ENCODE results near the gene MBNL1.

Gene MBNL1

DNA sequence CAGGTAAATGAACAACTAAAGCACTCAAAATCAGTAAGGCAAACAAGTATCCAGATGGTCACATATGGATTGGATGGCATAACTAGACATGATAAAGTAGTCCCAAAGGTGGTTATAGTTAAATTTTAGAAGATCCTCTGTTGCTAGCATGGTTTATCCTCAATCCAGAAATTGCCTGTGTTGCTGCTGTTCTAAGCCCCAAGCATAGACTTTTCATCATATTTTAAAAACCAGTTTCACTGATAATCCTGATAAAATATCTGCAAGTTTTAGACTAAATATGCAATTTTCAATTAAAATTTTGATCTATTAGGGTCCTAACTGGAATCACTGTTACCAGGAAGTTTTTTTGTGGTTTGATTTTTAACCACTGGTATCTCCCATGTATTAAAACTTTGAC, 35.4 kb downstream of the MBNL1 start:
- DNase-seq (ENCODE audit: extremely low read depth, low read depth) = no peak
- TF ChIP-seq, protein P1, sequence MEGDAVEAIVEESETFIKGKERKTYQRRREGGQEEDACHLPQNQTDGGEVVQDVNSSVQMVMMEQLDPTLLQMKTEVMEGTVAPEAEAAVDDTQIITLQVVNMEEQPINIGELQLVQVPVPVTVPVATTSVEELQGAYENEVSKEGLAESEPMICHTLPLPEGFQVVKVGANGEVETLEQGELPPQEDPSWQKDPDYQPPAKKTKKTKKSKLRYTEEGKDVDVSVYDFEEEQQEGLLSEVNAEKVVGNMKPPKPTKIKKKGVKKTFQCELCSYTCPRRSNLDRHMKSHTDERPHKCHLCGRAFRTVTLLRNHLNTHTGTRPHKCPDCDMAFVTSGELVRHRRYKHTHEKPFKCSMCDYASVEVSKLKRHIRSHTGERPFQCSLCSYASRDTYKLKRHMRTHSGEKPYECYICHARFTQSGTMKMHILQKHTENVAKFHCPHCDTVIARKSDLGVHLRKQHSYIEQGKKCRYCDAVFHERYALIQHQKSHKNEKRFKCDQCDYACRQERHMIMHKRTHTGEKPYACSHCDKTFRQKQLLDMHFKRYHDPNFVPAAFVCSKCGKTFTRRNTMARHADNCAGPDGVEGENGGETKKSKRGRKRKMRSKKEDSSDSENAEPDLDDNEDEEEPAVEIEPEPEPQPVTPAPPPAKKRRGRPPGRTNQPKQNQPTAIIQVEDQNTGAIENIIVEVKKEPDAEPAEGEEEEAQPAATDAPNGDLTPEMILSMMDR (IDR thresholded peaks at IDR 0.05; ENCODE audit: low read depth, low read length) = no peak

GRCh38 chr3:152305075-152305474, 36.3 kb downstream of the MBNL1 start:
- TF ChIP-seq, protein P1 (IDR thresholded peaks at IDR 0.05; ENCODE audit: low read depth, low read length) = no peak
- no peak for DNase-seq (ENCODE audit: extremely low read depth, low read depth)

- no peak for DNase-seq (ENCODE audit: extremely low read depth, low read depth)
- TF ChIP-seq, protein P1 (IDR thresholded peaks at IDR 0.05; ENCODE audit: low read depth, low read length) = no peak
Observed at GRCh38 chr3:152307829-152308474, 39.2 kb downstream of the MBNL1 start.

DNA sequence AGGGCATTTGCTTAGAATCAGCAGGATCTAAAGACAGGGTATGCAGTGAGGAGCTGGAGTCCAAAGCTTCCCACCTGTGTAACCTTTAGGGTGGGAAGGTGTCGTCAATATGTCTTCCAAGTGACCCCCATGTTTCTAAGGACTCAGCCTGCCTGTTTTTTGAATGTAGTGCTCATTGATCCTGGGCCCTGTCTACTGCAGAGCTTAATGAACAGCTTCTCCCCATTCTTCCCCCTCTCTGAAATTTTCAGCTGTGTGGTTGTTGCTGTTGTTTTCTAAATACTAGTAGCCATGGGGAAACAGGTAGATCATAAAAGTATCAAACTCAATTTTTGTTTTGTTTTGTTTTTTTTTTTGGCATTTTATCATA, 39.7 kb downstream of the MBNL1 start:
- TF ChIP-seq, protein P1 (IDR thresholded peaks at IDR 0.05; ENCODE audit: low read depth, low read length) = no peak
- no peak for DNase-seq (ENCODE audit: extremely low read depth, low read depth)

DNA sequence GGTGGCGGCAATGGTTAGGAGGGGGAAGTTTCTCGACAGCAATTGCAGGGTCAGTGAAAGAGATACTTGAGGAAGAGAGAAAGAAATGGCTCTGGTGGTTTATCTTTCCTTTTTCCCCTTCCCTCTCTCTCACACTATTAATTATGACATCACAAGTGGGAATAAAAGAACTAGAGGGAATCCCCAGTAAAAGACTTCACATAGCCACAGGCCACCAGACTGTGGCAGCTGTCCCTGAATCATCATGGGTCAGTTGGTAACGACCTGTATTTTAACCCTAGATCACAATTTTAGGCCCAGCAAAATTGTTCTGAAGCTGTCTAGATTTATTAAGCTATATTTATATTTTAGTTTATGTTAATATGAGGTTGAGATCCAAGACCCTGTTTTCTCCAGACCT, 40.3 kb downstream of the MBNL1 start:
- TF ChIP-seq, protein P1 (IDR thresholded peaks at IDR 0.05; ENCODE audit: low read depth, low read length) = no peak

GRCh38 chr3:152309535-152310307, 41.0 kb downstream of the MBNL1 start:
- TF ChIP-seq, protein P1 (IDR thresholded peaks at IDR 0.05; ENCODE audit: low read depth, low read length) = no peak
- DNase-seq (ENCODE audit: extremely low read depth, low read depth) = no peak

More for the DNA sequence above, 40.3 kb downstream of the MBNL1 start:
- no peak for DNase-seq (ENCODE audit: extremely low read depth, low read depth)

DNA sequence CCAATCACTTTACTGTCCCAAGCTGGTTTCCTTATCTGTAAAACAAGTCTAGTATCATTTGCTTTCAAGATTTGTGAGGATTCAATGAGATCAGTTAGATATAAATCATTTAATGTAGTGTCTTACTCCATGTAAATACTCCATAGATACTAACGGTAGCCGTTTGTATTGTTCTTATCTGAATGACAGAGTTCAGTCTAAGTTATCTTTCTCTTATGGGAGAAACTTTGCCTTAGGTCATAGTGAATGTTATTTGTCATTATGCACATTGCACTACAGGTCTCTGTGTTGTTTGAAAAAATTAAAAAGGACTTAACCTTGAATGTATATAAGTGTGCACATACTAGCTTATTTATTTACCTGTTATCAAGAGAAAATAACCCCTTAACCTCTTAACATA, 44.7 kb downstream of the MBNL1 start:
- no peak for DNase-seq (ENCODE audit: extremely low read depth, low read depth)
- TF ChIP-seq, protein P1 (IDR thresholded peaks at IDR 0.05; ENCODE audit: low read depth, low read length) = no peak

All from AG09319 (cell line).